Activated T-helper 9 cell treated with anti-CD3 and anti-CD28 coated beads, Interleukin-2, amount 50 U/mL, for 16 hours (primary cell): ENCODE measurements around the gene RASSF5.
A peak's percentile ranks its signal among the peaks of the same experiment; 100 is the strongest.

ENCODE experiments used
- DNase-seq: peaks from one replicate; pipeline ENCODE4 v3.0.0-alpha.2; 2020; ENCODE audit warnings: low read depth

The RASSF5 gene

DNA sequence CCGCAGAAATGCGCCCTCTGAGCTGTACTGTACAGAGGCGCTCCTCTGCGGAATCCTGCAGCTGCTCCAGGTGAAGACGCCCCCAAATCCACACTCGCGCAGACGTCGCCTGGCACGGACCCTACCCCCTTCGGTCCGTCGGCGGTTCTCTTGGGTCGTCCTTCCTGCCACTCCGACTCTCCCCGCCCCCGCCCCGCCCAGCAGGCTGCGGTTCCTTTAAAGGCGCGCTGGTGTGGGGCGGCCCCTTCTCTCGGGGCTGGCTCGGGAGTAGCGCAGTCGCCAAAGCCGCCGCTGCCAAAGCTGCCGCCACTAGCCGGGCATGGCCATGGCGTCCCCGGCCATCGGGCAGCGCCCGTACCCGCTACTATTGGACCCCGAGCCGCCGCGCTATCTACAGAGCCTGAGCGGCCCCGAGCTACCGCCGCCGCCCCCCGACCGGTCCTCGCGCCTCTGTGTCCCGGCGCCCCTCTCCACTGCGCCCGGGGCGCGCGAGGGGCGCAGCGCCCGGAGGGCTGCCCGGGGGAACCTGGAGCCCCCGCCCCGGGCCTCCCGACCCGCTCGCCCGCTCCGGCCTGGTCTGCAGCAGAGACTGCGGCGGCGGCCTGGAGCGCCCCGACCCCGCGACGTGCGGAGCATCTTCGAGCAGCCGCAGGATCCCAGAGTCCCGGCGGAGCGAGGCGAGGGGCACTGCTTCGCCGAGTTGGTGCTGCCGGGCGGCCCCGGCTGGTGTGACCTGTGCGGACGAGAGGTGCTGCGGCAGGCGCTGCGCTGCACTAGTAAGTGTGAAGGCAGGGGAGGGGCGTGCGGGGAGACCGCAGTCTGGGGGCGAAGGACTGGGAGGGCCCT lies at the start of gene RASSF5:
RASSF5 (plus strand) TSS at position 248 of the 846 bp plus-strand sequence; CDS start at position 320, 72 bp downstream.
- peak; percentile 71 for DNase-seq

DNA sequence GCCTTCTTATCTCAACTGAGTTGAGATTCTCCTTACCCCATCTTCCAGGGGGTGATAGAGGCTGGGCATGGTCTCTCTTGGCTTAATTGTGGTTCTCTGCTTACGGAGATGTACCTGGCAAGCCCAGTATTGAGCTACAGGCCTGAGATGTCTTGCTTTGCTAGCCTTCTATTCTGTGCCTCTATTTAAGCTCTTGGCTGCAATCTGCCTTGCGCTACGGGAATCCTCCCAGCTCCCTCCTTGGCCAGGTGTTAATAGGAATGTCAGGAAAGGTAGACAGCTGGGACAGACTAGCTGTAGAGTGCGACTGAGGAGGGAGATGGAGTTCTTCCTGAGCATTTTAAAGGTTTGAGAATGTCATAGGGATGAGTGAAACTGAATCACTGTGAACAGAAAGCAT lies 47.6 kb upstream of the RASSF5 start:
- DNase-seq, result no peak

- no peak for DNase-seq
Measured at GRCh38 chr1:206460836-206461426, 46.4 kb upstream of the RASSF5 start.

DNA sequence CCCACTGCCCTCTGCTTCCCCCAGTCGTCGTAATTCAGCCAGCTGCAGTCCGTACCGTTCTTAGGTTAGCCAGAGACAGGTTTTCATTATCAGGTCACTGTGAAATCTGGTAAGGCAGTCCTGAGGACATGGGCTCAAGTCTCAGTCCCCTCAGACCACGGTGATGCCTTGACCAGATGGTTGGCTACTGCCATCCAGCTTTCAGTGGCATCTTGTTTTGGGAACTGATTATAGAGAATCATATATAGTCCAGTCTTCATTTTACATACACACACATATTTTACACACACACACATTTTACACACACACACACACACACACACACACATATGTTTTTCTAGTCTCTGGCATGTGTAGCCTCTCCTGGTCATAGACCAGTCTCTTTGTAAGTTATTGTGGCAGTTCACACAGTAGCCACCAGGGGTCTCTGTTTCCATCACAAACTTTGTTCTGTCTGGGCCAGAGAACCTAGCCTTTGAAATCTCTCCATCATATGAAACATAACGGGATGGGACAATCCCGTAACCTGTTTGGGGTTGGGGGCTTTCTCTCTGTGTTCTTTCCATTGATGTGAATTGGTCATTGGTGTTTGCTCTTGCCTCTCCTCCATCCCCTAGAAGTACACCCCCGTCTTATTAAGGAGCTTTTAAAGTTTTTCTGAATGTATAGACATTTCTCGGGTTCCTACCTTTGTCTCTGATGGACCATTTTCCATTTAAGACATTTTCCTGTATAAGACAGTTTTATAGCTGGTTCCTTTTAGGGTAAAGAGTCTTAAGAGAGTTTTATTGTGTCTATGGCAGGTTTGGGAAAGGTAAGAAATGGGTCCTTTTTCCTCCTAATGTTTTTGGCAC lies 45.5 kb upstream of the RASSF5 start:
- peak; percentile 54 for DNase-seq

- no peak for DNase-seq
Measured at GRCh38 chr1:206463137-206463536, 44.2 kb upstream of the RASSF5 start.

DNA sequence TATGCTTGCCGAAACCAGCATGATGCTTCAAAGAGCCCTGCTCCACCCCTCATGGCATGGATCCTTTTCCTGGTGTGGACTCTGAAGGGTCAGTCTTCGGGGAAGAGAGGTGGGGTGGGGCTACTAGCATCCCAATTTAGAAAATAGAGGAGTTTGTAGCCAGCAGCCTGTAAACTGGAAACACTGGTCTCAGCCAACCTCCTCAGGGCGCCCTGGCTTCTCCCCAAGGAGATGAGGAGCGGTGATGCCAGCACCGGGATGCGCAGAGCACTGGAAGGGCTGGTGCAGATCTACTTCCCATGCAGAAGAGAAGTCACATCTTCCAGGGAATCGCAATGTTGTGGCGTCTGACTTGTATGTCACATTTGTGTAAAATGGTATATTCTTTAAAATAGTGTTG lies 43.4 kb upstream of the RASSF5 start:
- DNase-seq, result no peak

DNA sequence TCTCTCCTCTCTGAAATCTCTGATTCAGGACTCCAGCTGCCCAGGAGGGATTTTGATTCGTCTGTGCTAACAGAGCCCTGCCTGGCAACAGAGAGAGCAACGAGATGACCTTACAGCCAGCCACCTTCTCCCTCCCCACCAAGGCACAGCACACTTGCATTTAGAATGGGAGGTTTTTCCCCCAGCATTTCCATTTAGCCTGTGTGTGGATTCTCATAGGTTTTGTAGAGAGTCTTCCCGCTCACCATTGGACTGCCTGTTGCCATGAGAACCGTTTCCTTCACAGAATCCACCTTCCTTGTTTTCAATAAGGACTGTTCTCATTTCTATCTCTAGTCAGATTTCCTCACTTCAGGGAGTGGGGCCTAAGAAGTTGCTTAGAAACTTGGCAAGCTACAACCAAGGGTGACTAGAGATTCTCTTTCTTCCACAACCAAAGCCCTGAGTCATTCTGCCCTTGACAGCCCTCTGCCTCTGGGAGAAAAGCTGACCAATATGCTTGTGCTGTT lies 42.8 kb upstream of the RASSF5 start:
- DNase-seq, result no peak

DNA sequence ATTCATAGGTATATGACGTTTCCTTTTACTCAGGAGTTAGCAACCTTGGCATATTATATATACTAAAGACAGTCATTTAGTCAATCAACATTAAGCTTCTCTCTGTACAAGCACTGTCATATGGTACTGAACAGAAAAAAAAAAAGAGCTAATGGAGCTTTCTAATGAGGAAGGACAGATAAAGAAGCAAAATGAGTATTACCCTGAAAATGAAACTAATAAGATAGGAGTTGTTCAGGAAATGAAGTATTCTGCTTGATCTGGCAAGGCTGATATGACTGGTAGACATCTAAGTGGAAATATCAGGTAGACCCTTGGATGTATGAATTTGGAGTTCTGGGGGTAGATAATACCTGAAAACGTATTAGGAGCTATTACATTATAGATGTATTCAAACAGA lies 41.4 kb upstream of the RASSF5 start:
- no peak for DNase-seq

DNA sequence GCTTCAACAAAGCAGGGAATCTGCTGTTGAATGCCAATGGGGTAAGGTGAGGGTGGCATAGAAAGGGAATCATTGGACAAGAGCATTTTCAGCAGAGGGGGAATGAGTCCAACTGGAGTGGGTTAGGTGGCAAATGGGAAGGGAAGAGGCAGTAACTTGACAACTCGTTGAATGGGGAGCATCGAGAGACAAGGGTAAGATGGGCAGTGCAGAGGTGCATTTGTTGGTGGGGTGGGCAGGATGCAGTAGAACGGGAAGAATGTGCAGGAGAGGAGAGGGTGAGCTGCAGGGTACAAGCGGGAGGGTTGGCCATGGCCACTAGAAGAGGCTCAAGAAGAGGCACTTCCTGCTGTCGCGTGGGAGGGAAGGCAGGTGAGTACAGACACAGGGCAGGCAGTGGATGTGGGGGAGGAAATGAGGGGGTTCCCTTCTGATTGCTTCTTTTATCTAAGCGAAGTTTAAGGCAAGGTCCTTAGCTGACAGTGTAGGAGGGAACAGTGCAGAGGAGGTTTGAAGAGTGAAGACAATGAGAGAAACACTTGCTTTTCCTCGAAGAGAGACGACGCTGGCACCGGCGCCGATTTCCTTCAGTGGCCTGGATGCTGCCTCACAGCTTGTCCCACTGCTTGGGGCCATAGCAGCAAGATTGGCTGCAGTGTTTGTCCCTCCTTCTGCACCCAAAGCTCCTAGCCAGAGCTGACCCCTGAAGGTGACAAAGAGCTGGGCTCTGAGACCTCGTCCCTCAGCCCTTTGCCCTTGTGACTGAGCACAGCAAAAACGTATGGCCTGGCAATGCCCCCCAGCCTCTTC lies 40.3 kb upstream of the RASSF5 start:
- no peak for DNase-seq

- DNase-seq, result no peak
Measured at GRCh38 chr1:206467915-206468314, 39.4 kb upstream of the RASSF5 start.

- DNase-seq, result no peak
Measured at GRCh38 chr1:206468571-206468970, 38.8 kb upstream of the RASSF5 start.

DNA sequence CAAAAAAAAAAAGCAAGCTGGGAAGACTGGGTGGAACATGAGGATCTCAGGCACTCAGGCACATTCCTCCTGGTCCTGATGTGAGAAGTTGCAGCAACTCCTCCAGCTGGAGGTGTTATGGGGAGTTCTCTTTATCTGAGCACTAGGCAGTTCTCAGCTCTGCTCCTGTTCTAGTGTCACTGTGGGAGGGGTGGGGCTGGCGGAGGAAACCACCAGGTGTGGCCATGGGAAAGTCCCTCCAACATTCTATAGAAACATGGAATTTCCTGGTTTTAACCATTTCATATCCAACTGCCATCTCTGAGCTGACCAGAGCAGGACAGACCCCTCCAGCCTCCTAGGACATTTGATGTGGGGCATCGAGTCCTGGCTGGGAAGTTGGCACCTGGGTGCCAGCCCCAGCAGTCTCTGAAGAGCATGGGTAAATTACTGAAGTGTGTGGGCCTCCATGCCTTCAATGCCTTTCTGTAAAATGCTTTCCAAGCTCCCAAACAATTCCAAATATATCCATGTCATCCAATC lies 37.9 kb upstream of the RASSF5 start:
- peak; percentile 37 for DNase-seq

DNA sequence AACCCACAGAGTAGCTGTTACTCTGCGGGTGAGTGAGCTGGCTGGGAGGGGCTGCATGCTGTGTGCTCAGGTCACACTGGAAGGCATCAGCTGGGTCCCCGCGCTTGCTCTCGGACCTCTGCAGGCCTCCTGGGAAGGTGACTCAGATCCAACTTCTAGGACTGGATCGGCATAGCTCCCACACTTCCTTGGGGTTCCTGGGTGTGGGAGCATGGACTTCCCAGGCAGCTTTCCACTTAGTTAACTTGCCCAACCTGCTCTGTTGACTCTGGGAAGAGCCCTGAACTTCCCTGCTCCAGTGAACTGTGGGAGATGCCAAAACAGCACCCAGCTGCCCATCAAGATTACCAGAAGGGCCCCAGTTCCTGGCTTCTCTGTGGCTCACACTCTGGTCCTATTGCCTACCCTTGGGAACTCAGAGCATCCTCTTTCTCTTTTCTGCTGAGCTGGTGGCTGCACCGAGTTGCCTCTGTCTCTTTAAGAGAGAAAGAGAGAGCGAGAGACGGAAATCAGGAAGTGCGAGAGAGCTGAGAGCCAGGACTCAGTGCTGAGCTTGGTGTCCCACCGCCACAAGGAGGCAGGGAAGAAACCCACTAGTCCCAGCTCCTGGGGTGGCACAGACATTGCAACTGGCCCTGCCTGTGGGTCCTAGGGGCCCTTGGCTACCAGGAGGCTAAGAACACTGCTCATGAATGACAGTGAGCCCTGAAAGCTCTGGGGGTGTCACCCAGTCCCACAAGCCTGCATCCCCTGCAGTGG lies 37.2 kb upstream of the RASSF5 start, which contains the start of gene IKBKE:
IKBKE (plus strand) TSS at position 544 of the 759 bp plus-strand sequence. CDS start 2,752 bp downstream, outside the sequence.
- DNase-seq, result peak; percentile 30

GRCh38 chr1:206470692-206471414 lies 36.5 kb upstream of the RASSF5 start:
- DNase-seq, result peak; percentile 12

- no peak for DNase-seq
Measured at GRCh38 chr1:206471415-206471801, 35.9 kb upstream of the RASSF5 start.

- peak; percentile 13 for DNase-seq
Measured at GRCh38 chr1:206472024-206472423, 35.3 kb upstream of the RASSF5 start.

GRCh38 chr1:206472454-206472853 lies 34.9 kb upstream of the RASSF5 start:
- no peak for DNase-seq

DNA sequence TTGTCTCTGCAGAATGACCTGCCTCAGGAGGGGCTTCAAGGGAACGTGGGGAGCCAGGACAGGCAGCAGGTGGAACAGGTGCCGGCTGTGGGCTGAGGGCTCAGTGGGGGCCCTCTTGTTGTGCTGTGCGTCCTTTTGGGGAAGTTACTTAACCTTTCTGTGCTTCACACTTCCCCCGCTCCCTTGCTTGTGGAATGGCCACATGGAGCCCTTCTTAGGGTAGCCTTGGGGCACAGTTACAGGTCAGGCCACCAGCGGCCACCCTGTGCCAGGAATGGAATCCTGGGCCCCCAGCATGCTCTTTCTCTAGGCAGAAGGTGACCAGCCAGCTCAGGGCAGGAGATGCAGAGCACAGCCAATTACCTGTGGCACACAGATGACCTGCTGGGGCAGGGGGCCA lies 34.4 kb upstream of the RASSF5 start:
- no peak for DNase-seq

- no peak for DNase-seq
Measured at GRCh38 chr1:206476058-206476457, 31.3 kb upstream of the RASSF5 start.

DNA sequence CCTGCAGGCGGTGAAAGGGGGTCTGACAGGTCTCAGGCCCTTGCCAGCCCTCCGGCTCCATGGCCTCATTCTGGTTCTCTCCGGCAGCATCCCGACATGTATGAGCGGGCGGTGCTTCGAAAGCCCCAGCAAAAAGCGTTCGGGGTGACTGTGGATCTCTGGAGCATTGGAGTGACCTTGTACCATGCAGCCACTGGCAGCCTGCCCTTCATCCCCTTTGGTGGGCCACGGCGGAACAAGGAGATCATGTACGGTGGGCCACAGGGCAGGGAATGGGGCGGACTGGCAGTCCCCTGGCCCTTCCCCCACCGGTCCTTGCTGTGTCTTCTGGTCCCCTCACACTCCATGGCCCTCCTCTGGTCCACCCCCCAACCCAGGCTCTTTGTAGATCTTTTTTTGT lies 30.7 kb upstream of the RASSF5 start:
- no peak for DNase-seq
